ENCODE measurements around the gene HS3ST1. TPM values are rescaled to one million over a fixed set of nuclear protein-coding genes. Genes with fewer than 3 reads are reported as not detected.

The HS3ST1 gene
- total RNA-seq, 2 experiments from 2014 or later = not detected

GRCh38 chr4:11416071-11416766 lies 12.5 kb downstream of the HS3ST1 start:
- Mint-ChIP-seq H3K27me3 (no peaks in the 10 kb centered on the region), H3K36me3 (ENCODE audit: low read depth) (no peaks in the 10 kb centered on the region), H3K4me1 (ENCODE audit: low read depth) (no peaks in the 10 kb centered on the region), H3K27ac (no peak overlapping the region), H3K9me3 (no peaks in the 10 kb centered on the region), H3K4me3 (no peak overlapping the region)
- DNase-seq = no peak
- no peak overlapping the region for H3K27ac ChIP-seq (ENCODE audit: low read depth in 1 of 2, low read length in 2 of 2)
- ChIA-PET CTCF (no interaction called here), POLR2A (no interaction called here)
- intact Hi-C loops (cut with DNase I, micrococcal nuclease) = no loop called here
- no peaks in the 10 kb centered on the region for H3K36me3 ChIP-seq (ENCODE audit: insufficient read depth, low read length)
- no peak overlapping the region for H3K4me3 ChIP-seq (ENCODE audit: low read length)
- H3K4me1 ChIP-seq (ENCODE audit: insufficient read depth, low read length) = no peaks in the 10 kb centered on the region
- H3K27me3 ChIP-seq (ENCODE audit: control insufficient read depth in 1 of 2, insufficient read depth in 2 of 2, low read length in 2 of 2) = no peaks in the 10 kb centered on the region
- H3K9me3 ChIP-seq (ENCODE audit: control insufficient read depth in 1 of 2, insufficient read depth in 1 of 2, low read length in 2 of 2) = no peaks in the 10 kb centered on the region
- TF ChIP-seq, protein P1, sequence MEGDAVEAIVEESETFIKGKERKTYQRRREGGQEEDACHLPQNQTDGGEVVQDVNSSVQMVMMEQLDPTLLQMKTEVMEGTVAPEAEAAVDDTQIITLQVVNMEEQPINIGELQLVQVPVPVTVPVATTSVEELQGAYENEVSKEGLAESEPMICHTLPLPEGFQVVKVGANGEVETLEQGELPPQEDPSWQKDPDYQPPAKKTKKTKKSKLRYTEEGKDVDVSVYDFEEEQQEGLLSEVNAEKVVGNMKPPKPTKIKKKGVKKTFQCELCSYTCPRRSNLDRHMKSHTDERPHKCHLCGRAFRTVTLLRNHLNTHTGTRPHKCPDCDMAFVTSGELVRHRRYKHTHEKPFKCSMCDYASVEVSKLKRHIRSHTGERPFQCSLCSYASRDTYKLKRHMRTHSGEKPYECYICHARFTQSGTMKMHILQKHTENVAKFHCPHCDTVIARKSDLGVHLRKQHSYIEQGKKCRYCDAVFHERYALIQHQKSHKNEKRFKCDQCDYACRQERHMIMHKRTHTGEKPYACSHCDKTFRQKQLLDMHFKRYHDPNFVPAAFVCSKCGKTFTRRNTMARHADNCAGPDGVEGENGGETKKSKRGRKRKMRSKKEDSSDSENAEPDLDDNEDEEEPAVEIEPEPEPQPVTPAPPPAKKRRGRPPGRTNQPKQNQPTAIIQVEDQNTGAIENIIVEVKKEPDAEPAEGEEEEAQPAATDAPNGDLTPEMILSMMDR (IDR thresholded peaks at IDR 0.05) = no peak
- no peak for ATAC-seq (ENCODE audit: poor library complexity)

- POLR2A ChIA-PET = no interaction called here
- no peak for ATAC-seq (ENCODE audit: poor library complexity)
- H3K4me1 ChIP-seq (ENCODE audit: insufficient read depth, low read length) = no peaks in the 10 kb centered on the region
- CTCF ChIA-PET = no interaction called here
- Mint-ChIP-seq H3K27me3 (no peaks in the 10 kb centered on the region), H3K9me3 (no peaks in the 10 kb centered on the region), H3K4me3 (no peak overlapping the region), H3K36me3 (ENCODE audit: low read depth) (no peaks in the 10 kb centered on the region), H3K4me1 (ENCODE audit: low read depth) (no peaks in the 10 kb centered on the region), H3K27ac (no peak overlapping the region)
- intact Hi-C loops (cut with DNase I, micrococcal nuclease) = no loop called here
- DNase-seq = no peak
- H3K4me3 ChIP-seq (ENCODE audit: low read length) = no peak overlapping the region
- no peaks in the 10 kb centered on the region for H3K27me3 ChIP-seq (ENCODE audit: control insufficient read depth in 1 of 2, insufficient read depth in 2 of 2, low read length in 2 of 2)
- TF ChIP-seq, protein P1 (IDR thresholded peaks at IDR 0.05) = no peak
- H3K36me3 ChIP-seq (ENCODE audit: insufficient read depth, low read length) = no peaks in the 10 kb centered on the region
- H3K9me3 ChIP-seq (ENCODE audit: control insufficient read depth in 1 of 2, insufficient read depth in 1 of 2, low read length in 2 of 2) = no peaks in the 10 kb centered on the region
- no peak overlapping the region for H3K27ac ChIP-seq (ENCODE audit: low read depth in 1 of 2, low read length in 2 of 2)
Observed at GRCh38 chr4:11415409-11416070, 13.2 kb downstream of the HS3ST1 start.

DNA sequence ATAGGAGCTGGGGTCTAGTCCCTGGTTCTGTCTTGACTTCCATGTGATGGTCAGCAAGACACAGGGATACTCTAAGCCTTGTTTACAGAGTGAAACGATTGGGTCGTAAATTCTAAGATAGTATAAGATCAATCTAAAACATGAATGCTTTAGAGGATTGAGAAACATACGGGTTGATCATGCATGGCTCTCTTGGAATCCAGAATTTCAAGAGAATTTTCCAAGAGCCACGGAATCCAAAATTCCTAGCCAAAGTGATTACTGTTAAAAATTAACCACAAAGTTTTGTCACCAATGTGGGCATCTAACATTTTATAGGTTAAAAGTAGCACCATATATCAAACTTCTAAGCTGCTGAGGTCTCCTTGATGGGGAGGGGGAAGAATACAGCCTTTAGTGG lies 16.5 kb downstream of the HS3ST1 start:
- Mint-ChIP-seq H3K9me3 (no peaks in the 10 kb centered on the region), H3K36me3 (ENCODE audit: low read depth) (no peaks in the 10 kb centered on the region), H3K4me3 (no peak overlapping the region), H3K27me3 (no peaks in the 10 kb centered on the region), H3K27ac (no peak overlapping the region), H3K4me1 (ENCODE audit: low read depth) (no peaks in the 10 kb centered on the region)
- Histone ChIP-seq H3K27me3 (ENCODE audit: control insufficient read depth in 1 of 2, insufficient read depth in 2 of 2, low read length in 2 of 2) (no peaks in the 10 kb centered on the region), H3K27ac (ENCODE audit: low read depth in 1 of 2, low read length in 2 of 2) (no peak overlapping the region), H3K4me3 (ENCODE audit: low read length) (no peak overlapping the region), H3K4me1 (ENCODE audit: insufficient read depth, low read length) (no peaks in the 10 kb centered on the region), H3K36me3 (ENCODE audit: insufficient read depth, low read length) (no peaks in the 10 kb centered on the region), H3K9me3 (ENCODE audit: control insufficient read depth in 1 of 2, insufficient read depth in 1 of 2, low read length in 2 of 2) (no peaks in the 10 kb centered on the region)
- intact Hi-C loops (cut with DNase I, micrococcal nuclease) = no loop called here
- POLR2A ChIA-PET = no interaction called here
- no peak for ATAC-seq (ENCODE audit: poor library complexity)
- no peak for DNase-seq
- TF ChIP-seq, protein P1 (IDR thresholded peaks at IDR 0.05) = no peak
- CTCF ChIA-PET = no interaction called here
